HL-60 (cell line): ENCODE data around the gene PMEL.
A peak's percentile ranks its signal among the peaks of the same experiment; 100 is the strongest.

Experiments used
- POLR2AphosphoS5 ChIP-seq: IDR thresholded peaks from 2 replicates; pipeline ENCODE4 v1.6.1; 2012; ENCODE audit warnings: low read depth
- TF ChIP-seq, protein P1 (sequence below): IDR thresholded peaks from one replicate; pipeline ENCODE4 v1.5.1; 2011; ENCODE audit warnings: low read length, control low read depth, inconsistent platforms; ENCODE audit not compliant: insufficient read depth

DNA sequence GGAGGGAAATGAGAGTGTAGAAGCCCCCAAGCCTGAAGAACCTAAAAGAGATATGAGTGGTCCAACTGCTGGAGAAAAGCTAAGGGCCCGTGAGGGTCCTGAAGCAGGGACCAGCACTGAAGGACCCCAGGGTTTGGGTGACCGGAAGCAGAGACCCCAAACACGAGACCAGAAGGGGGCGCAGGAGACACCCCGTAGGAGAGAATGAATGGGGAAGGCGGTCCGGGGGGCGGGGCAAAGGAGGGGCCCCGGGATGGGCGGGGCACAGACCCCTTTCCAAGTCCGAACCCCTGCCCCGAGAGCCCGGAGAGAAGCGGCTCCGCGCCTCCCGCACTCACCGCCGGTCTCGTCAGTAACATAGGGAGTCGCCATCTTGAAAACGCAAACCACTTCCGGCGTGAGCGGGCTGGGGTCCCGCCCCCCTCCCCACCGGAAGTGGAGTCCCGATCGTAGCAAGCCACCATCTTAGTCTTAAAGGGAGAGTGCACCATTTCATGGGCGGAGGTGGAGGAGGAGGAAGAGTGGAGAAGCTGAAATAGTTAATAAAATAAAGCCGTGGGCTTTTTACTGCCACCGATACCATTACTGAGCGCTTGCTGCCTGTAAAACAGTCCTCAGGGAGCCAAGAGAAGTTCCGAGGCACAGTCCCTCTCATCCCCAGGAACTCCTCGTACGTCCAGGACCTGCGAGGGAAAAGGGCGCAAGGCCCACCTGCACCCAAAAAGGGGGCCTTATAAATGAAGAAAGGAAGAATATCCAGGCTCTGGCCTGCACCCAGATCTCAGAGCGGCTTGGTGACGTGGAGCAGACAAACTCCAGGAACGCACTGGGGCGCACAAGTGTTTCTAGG, 38.9 kb downstream of the PMEL start:
- TF ChIP-seq, protein P1, sequence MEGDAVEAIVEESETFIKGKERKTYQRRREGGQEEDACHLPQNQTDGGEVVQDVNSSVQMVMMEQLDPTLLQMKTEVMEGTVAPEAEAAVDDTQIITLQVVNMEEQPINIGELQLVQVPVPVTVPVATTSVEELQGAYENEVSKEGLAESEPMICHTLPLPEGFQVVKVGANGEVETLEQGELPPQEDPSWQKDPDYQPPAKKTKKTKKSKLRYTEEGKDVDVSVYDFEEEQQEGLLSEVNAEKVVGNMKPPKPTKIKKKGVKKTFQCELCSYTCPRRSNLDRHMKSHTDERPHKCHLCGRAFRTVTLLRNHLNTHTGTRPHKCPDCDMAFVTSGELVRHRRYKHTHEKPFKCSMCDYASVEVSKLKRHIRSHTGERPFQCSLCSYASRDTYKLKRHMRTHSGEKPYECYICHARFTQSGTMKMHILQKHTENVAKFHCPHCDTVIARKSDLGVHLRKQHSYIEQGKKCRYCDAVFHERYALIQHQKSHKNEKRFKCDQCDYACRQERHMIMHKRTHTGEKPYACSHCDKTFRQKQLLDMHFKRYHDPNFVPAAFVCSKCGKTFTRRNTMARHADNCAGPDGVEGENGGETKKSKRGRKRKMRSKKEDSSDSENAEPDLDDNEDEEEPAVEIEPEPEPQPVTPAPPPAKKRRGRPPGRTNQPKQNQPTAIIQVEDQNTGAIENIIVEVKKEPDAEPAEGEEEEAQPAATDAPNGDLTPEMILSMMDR = peak; percentile 19
- peak; percentile 49 for TF ChIP-seq POLR2AphosphoS5
